IMR-90 (cell line): ENCODE measurements around the gene LCK. TPM values are rescaled to one million over a fixed set of nuclear protein-coding genes. Genes with fewer than 3 reads are reported as not detected.
A peak's percentile ranks its signal among the peaks of the same experiment; 100 is the strongest.

Experiments used
- ATAC-seq: fragments of 200-7000 bp; cut with Tn5 transposase; 2 replicates; pipeline ENCODE4 v1.9.1; 2020; ENCODE audit warnings: low read depth, mild to moderate bottlenecking, moderate library complexity
- BruUV-seq: library from RNA; stranded (reverse); fragments of 400-500 nt; replicated peaks from 2 replicates; lab custom pipeline; 2021; lab: Mats Ljungman, UMichigan
- CTCF ChIA-PET: fragments of 300-600 bp; formaldehyde crosslinking; extraction: SDS; loops from one replicate; lab custom pipeline; 2021; ENCODE audit warnings: antibody characterized with exemption; lab: Yijun Ruan, JAX
- POLR2A ChIA-PET: fragments of 300-600 bp; sonication (Branson Sonifier 250); formaldehyde crosslinking; loops from one replicate; lab custom pipeline; 2022; ENCODE audit warnings: antibody characterized with exemption; ENCODE audit not compliant: unreplicated experiment; lab: Charles Lee
- DNase-seq: peaks from one replicate; pipeline ENCODE4 v3.0.0; 2013
- H2AFZ ChIP-seq: replicated peaks from 2 replicates; pipeline ENCODE3; 2013; ENCODE audit warnings: low read length, mild to moderate bottlenecking; ENCODE audit not compliant: poor library complexity
- H2AK5ac ChIP-seq: 2 replicates; pipeline ENCODE4 v1.6.1; 2013; ENCODE audit warnings: low read depth, low read length, inconsistent platforms
- H2AK9ac ChIP-seq: replicated peaks from 2 replicates; pipeline ENCODE3; 2013; ENCODE audit warnings: mild to moderate bottlenecking, low read depth, low read length, moderate library complexity; ENCODE audit not compliant: poor library complexity
- H2BK120ac ChIP-seq: 2 replicates; pipeline ENCODE4 v1.6.1; 2013; ENCODE audit warnings: low read depth, low read length, inconsistent platforms
- H2BK15ac ChIP-seq: 3 replicates; pipeline ENCODE4 v1.6.1; 2013; ENCODE audit warnings: low read depth, low read length, inconsistent platforms
- H2BK20ac ChIP-seq: 2 replicates; pipeline ENCODE4 v1.6.1; 2013; ENCODE audit warnings: low read depth, mild to moderate bottlenecking, inconsistent platforms, low read length, moderate library complexity
- H2BK5ac ChIP-seq: 2 replicates; pipeline ENCODE4 v1.6.1; 2013; ENCODE audit warnings: mild to moderate bottlenecking, low read depth, low read length, inconsistent platforms; ENCODE audit not compliant: poor library complexity, severe bottlenecking
- H3K14ac ChIP-seq: replicated peaks from 2 replicates; pipeline ENCODE4 v1.6.1; 2013; ENCODE audit warnings: low read depth, low read length, inconsistent platforms
- H3K18ac ChIP-seq: 2 replicates; pipeline ENCODE4 v1.6.1; 2013; ENCODE audit warnings: low read depth, low read length, control low read depth
- H3K23ac ChIP-seq: 2 replicates; pipeline ENCODE4 v1.6.1; 2013; ENCODE audit warnings: low read depth, low read length, inconsistent platforms
- H3K27ac ChIP-seq: 2 replicates; pipeline ENCODE4 v1.5.1; 2013; ENCODE audit warnings: mild to moderate bottlenecking, control low read depth, low read length; ENCODE audit not compliant: insufficient read depth
- H3K27me3 ChIP-seq: 2 replicates; pipeline ENCODE4 v1.6.1; 2013; ENCODE audit warnings: low read length; ENCODE audit not compliant: control insufficient read depth, insufficient read depth
- H3K36me3 ChIP-seq: 2 replicates; pipeline ENCODE4 v1.6.1; 2013; ENCODE audit warnings: low read length, mixed read lengths; ENCODE audit not compliant: control insufficient read depth, insufficient read depth
- H3K4ac ChIP-seq: 2 replicates; pipeline ENCODE4 v1.6.1; 2013; ENCODE audit warnings: low read depth, low read length, inconsistent platforms
- H3K4me1 ChIP-seq: 2 replicates; pipeline ENCODE4 v1.6.1; 2013; ENCODE audit warnings: low read length, mixed read lengths; ENCODE audit not compliant: control insufficient read depth, insufficient read depth
- H3K4me2 ChIP-seq: 2 replicates; pipeline ENCODE4 v1.6.1; 2013; ENCODE audit warnings: low read depth, mild to moderate bottlenecking, control low read depth, low read length, moderate library complexity
- H3K4me3 ChIP-seq: 2 replicates; pipeline ENCODE4 v1.5.1; 2013; ENCODE audit warnings: low read depth, mild to moderate bottlenecking, control low read depth, low read length, moderate library complexity; ENCODE audit not compliant: insufficient read depth
- H3K56ac ChIP-seq: 2 replicates; pipeline ENCODE4 v1.6.1; 2013; ENCODE audit warnings: low read length, inconsistent platforms; ENCODE audit not compliant: insufficient read depth; ENCODE audit errors: extremely low read depth
- H3K79me1 ChIP-seq, 2 experiments: 2 replicates each; pipeline ENCODE4 v1.6.1; 2013; ENCODE audit warnings: low read length in 2 of 2, inconsistent platforms in 1 of 2, low read depth in 1 of 2
- H3K9ac ChIP-seq: 2 replicates; pipeline ENCODE4 v1.6.1; 2013; ENCODE audit warnings: low read depth, low read length, control low read depth
- H3K9me1 ChIP-seq: 2 replicates; pipeline ENCODE4 v1.6.1; 2013; ENCODE audit warnings: low read length, inconsistent platforms; ENCODE audit not compliant: insufficient read depth
- H3K9me3 ChIP-seq: 2 replicates; pipeline ENCODE4 v1.6.1; 2013; ENCODE audit warnings: low read length; ENCODE audit not compliant: control insufficient read depth, insufficient read depth
- H4K20me1 ChIP-seq: 2 replicates; pipeline ENCODE4 v1.6.1; 2013; ENCODE audit warnings: low read length, inconsistent platforms; ENCODE audit not compliant: insufficient read depth
- H4K5ac ChIP-seq: 2 replicates; pipeline ENCODE4 v1.6.1; 2013; ENCODE audit warnings: mild to moderate bottlenecking, low read depth, low read length, control low read depth
- H4K8ac ChIP-seq, 2 experiments: 2 replicates each; pipeline ENCODE4 v1.6.1; 2013; ENCODE audit warnings: low read depth in 2 of 2, low read length in 2 of 2, control low read depth in 1 of 2, inconsistent platforms in 1 of 2
- H4K91ac ChIP-seq: 2 replicates; pipeline ENCODE4 v1.6.1; 2013; ENCODE audit warnings: low read depth, low read length, inconsistent platforms; ENCODE audit not compliant: insufficient read depth
- BHLHE40 ChIP-seq: fragments of 150-350 bp; IDR thresholded peaks from 2 replicates; pipeline ENCODE4 v1.6.1; 2016; ENCODE audit warnings: mild to moderate bottlenecking, low read depth, low read length
- CHD1 ChIP-seq: IDR thresholded peaks from 2 replicates; pipeline ENCODE4 v1.6.1; 2012; ENCODE audit warnings: low read depth, low read length, improper control_type of control experiment
- ELK1 ChIP-seq: fragments of 150-350 bp; IDR thresholded peaks from 2 replicates; pipeline ENCODE4 v1.6.1; 2016; ENCODE audit warnings: low read depth, mild to moderate bottlenecking, low read length, moderate library complexity, borderline replicate concordance
- FOS ChIP-seq: fragments of 150-350 bp; IDR thresholded peaks from 2 replicates; pipeline ENCODE4 v1.6.1; 2016; ENCODE audit warnings: low read depth, low read length
- MAFK ChIP-seq: IDR thresholded peaks from 2 replicates; pipeline ENCODE4 v1.6.1; 2012; ENCODE audit warnings: low read depth, low read length, improper control_type of control experiment
- MAZ ChIP-seq: IDR thresholded peaks from 2 replicates; pipeline ENCODE4 v1.6.1; 2012; ENCODE audit warnings: low read depth, mild to moderate bottlenecking, low read length, improper control_type of control experiment, moderate library complexity, borderline replicate concordance
- MXI1 ChIP-seq: IDR thresholded peaks from 2 replicates; pipeline ENCODE4 v1.6.1; 2012; ENCODE audit warnings: low read depth, mild to moderate bottlenecking, low read length, moderate library complexity, borderline replicate concordance
- NFE2L2 ChIP-seq: fragments of 150-350 bp; IDR thresholded peaks from 2 replicates; pipeline ENCODE4 v1.6.1; 2016; ENCODE audit warnings: low read depth, mild to moderate bottlenecking, low read length
- POLR2A ChIP-seq: IDR thresholded peaks from 2 replicates; pipeline ENCODE4 v1.6.1; 2012; ENCODE audit warnings: mild to moderate bottlenecking, low read depth, low read length
- RAD21 ChIP-seq: IDR thresholded peaks from 2 replicates; pipeline ENCODE4 v1.6.1; 2012; ENCODE audit warnings: low read length, improper control_type of control experiment
- RCOR1 ChIP-seq: IDR thresholded peaks from 2 replicates; pipeline ENCODE4 v1.6.1; 2012; ENCODE audit warnings: mild to moderate bottlenecking, low read length, improper control_type of control experiment; ENCODE audit not compliant: insufficient replicate concordance
- RFX5 ChIP-seq: IDR thresholded peaks from 2 replicates; pipeline ENCODE4 v1.8.0; 2012; ENCODE audit warnings: low read depth, mild to moderate bottlenecking, low read length, moderate library complexity
- WGBS, 2 experiments: methylation state at CpG; one replicate each; pipeline versions ENCODE4 v1.1.5 to v1.1.7; 2013; ENCODE audit warnings: missing lambda C conversion rate in 2 of 2; ENCODE audit not compliant: insufficient read length in 1 of 2; ENCODE audit errors: extremely low coverage in 2 of 2; 5-methylcytosine and 5-hydroxymethylcytosine counted together
- dilution Hi-C: fragments of 300-500 bp; cut with HindIII; formaldehyde crosslinking; loops from one replicate; pipeline ENCODE4 v1.14.3; 2018; ENCODE audit warnings: low sequenced_read_pairs; ENCODE audit not compliant: unreplicated experiment
- in situ Hi-C: fragments of 300-500 bp; cut with MboI; formaldehyde crosslinking; loops from 3 replicates; pipeline ENCODE4 v1.14.3; 2019; ENCODE audit warnings: low sequenced_read_pairs, inconsistent platforms, mixed read lengths
- intact Hi-C: fragments of 100-400 bp; cut with micrococcal nuclease; formaldehyde crosslinking; loops from 2 replicates; pipeline ENCODE4 v1.10.0; 2022
- polyA plus RNA-seq, 3 experiments: library from polyadenylated mRNA; depleted of rRNA; stranded (reverse); fragments of >200 nt; gene quantifications; 2 replicates each; pipeline ENCODE4 v1.2.3, GENCODE V29; 2012; ENCODE audit warnings: low replicate concordance in 1 of 3
- total RNA-seq: library from RNA; depleted of rRNA; stranded (reverse); fragments of >200 nt; gene quantifications from 2 replicates; pipeline ENCODE4 v1.2.3, GENCODE V29; 2012
- TF ChIP-seq, protein P1 (sequence below): conservative IDR thresholded peaks from 2 replicates; pipeline ENCODE4 v1.5.1; 2012; ENCODE audit warnings: mild to moderate bottlenecking, low read depth, low read length, improper control_type of control experiment
- TF ChIP-seq, protein P2 (sequence below): fragments of 150-350 bp; IDR thresholded peaks from 2 replicates; pipeline ENCODE4 v1.6.1; 2017; ENCODE audit warnings: mild to moderate bottlenecking, antibody characterized with exemption, low read length, low read depth

Gene LCK
- total and polyA plus RNA-seq, 2 of the 4 experiments (the other 2 are of a cell fraction) = not detected

DNA sequence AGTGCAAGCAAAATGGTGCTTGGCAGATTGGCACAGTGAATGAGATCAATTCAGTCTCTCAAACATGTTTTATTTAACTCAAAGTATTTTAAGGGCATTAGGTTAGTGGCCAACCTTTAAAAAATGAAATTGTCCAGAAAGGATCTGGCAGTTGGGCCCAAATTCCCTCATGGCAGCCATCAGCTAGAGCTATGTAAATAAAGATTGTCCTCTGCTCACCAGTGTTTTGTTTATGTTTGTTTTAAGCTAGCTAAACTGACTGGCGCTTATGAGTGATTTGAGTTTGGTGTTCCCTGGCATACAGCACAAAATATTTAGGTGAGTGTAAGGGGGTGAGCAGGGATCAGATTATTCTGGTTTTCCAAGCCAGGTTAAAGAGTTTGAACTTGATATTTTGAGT is 58.9 kb downstream of the LCK start:
- dilution Hi-C loops = no loop called here
- intact Hi-C loops = loop anchor here (5.0 kb wide), 1 partner anchor 68 kb away; no protein-coding TSS in a partner anchor
- Histone ChIP-seq H2BK15ac (no peak overlapping the region), H3K9me1 (peaks cover 9% of the 10 kb centered on the region), H3K27ac (no peak overlapping the region), H3K9me3 (no peaks in the 10 kb centered on the region; the same call in 1 of the 2 replicates), H3K4me1 (peaks cover 5% of the 10 kb centered on the region), H2BK120ac (no peak overlapping the region), H3K27me3 (no peaks in the 10 kb centered on the region), H3K4me3 (no peak overlapping the region), H2AK9ac (no peak overlapping the region), H2AFZ (no peak overlapping the region), H3K18ac (no peak overlapping the region), H4K91ac (no peak overlapping the region), H3K56ac (no peak overlapping the region), H4K8ac (peak overlapping the region in 1 of 2 experiments; percentile 20; a peak in 1 of 4 replicates), H2AK5ac (0 out of 2 replicates have a peak overlapping the region, but pooled peaks have one; percentile 21), H3K4ac (peak overlapping the region; percentile 65; the same call in 1 of the 2 replicates), H3K23ac (peak overlapping the region; percentile 3; the same call in 1 of the 2 replicates), H3K4me2 (no peak overlapping the region), H2BK20ac (no peak overlapping the region), H4K20me1 (peaks cover 11% of the 10 kb centered on the region), H3K14ac (peak overlapping the region; percentile 86), H4K5ac (no peak overlapping the region), H3K79me1 (peaks cover 36 to 69% of the 10 kb centered on the region in 2 experiments), H3K9ac (no peak overlapping the region), H2BK5ac (peak overlapping the region; percentile 29), H3K36me3 (peaks cover 10% of the 10 kb centered on the region)
- TF ChIP-seq POLR2A (no peak), RFX5 (no peak), MXI1 (no peak), NFE2L2 (no peak), RCOR1 (no peak), FOS (no peak), MAZ (no peak), CHD1 (no peak), BHLHE40 (no peak), RAD21 (no peak), MAFK (no peak), ELK1 (no peak)
- TF ChIP-seq, protein P1, sequence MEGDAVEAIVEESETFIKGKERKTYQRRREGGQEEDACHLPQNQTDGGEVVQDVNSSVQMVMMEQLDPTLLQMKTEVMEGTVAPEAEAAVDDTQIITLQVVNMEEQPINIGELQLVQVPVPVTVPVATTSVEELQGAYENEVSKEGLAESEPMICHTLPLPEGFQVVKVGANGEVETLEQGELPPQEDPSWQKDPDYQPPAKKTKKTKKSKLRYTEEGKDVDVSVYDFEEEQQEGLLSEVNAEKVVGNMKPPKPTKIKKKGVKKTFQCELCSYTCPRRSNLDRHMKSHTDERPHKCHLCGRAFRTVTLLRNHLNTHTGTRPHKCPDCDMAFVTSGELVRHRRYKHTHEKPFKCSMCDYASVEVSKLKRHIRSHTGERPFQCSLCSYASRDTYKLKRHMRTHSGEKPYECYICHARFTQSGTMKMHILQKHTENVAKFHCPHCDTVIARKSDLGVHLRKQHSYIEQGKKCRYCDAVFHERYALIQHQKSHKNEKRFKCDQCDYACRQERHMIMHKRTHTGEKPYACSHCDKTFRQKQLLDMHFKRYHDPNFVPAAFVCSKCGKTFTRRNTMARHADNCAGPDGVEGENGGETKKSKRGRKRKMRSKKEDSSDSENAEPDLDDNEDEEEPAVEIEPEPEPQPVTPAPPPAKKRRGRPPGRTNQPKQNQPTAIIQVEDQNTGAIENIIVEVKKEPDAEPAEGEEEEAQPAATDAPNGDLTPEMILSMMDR = no peak
- TF ChIP-seq, protein P2, sequence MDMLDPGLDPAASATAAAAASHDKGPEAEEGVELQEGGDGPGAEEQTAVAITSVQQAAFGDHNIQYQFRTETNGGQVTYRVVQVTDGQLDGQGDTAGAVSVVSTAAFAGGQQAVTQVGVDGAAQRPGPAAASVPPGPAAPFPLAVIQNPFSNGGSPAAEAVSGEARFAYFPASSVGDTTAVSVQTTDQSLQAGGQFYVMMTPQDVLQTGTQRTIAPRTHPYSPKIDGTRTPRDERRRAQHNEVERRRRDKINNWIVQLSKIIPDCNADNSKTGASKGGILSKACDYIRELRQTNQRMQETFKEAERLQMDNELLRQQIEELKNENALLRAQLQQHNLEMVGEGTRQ = no peak
- no TSS peak for BruUV-seq
- WGBS, 2 experiments = 80% methylated on average over 1 of the region's 1 CpG; no CpG with 5 or more reads in 1 of the 2 experiments
- POLR2A ChIA-PET = no interaction called here
- DNase-seq (no peak), ATAC-seq (peak; percentile 38)
- CTCF ChIA-PET = no interaction called here
- in situ Hi-C loops = no loop called here
